GM23338 (cell line): ENCODE measurements around the gene MRPS18B.

Source experiments
- CREB1 ChIP-seq: fragments of 250-450 bp; sonication (Bioruptor Pico); IDR thresholded peaks from 2 replicates; pipeline ENCODE4 v1.5.0; 2020; ENCODE audit warnings: low read depth, mild to moderate bottlenecking, moderate library complexity
- EZH2 ChIP-seq: fragments of 200-600 bp; sonication (generic); IDR thresholded peaks from one replicate; pipeline ENCODE4 v1.8.0; 2017; ENCODE audit warnings: antibody characterized with exemption, mild to moderate bottlenecking, low read depth; ENCODE audit not compliant: unreplicated experiment
- EZH2phosphoT487 ChIP-seq: fragments of 200-600 bp; sonication (generic); IDR thresholded peaks from one replicate; pipeline ENCODE4 v1.8.1; 2018; ENCODE audit warnings: antibody characterized with exemption; ENCODE audit not compliant: unreplicated experiment
- JUNB ChIP-seq: IDR thresholded peaks from one replicate; pipeline ENCODE4 v1.6.1; 2016; ENCODE audit warnings: antibody characterized with exemption; ENCODE audit not compliant: unreplicated experiment
- NANOG ChIP-seq: IDR thresholded peaks from 2 replicates; pipeline ENCODE4 v1.6.1; 2016; ENCODE audit warnings: antibody characterized with exemption, borderline replicate concordance
- POLR2AphosphoS5 ChIP-seq: IDR thresholded peaks from 2 replicates; pipeline ENCODE4 v1.6.1; 2016; ENCODE audit warnings: antibody characterized with exemption, low read depth
- STAT1 ChIP-seq: IDR thresholded peaks from one replicate; pipeline ENCODE4 v1.6.1; 2016; ENCODE audit warnings: antibody characterized with exemption; ENCODE audit not compliant: unreplicated experiment
- ZNF114 ChIP-seq: fragments of 250-450 bp; sonication (Bioruptor Pico); IDR thresholded peaks from 2 replicates; pipeline ENCODE4 v1.5.0; 2020; ENCODE audit warnings: mild to moderate bottlenecking, moderate library complexity
- ZNF331 ChIP-seq: fragments of 250-450 bp; sonication (Bioruptor Pico); IDR thresholded peaks from 2 replicates; pipeline ENCODE4 v1.5.0; 2020; ENCODE audit warnings: low read depth, mild to moderate bottlenecking, moderate library complexity
- TF ChIP-seq, protein P1 (sequence below): IDR thresholded peaks from one replicate; pipeline ENCODE4 v1.6.1; 2018; ENCODE audit warnings: antibody characterized with exemption; ENCODE audit not compliant: unreplicated experiment
- TF ChIP-seq, protein P2 (sequence below), 2 experiments: fragments of 200-600 bp in 1 of 2; sonication (generic) in 1 of 2; conservative IDR thresholded peaks; 2 replicates each; pipeline versions ENCODE4 v1.5.1 to v1.6.1; 2016 to 2017; ENCODE audit warnings: antibody characterized with exemption in 2 of 2, low read depth in 2 of 2, mild to moderate bottlenecking in 2 of 2, moderate library complexity in 1 of 2
- TF ChIP-seq, protein P3 (sequence below): IDR thresholded peaks from 2 replicates; pipeline ENCODE4 v1.6.1; 2016; ENCODE audit warnings: antibody characterized with exemption
- TF ChIP-seq, protein P4 (sequence below): fragments of 250-450 bp; sonication (Bioruptor Pico); IDR thresholded peaks from 2 replicates; pipeline ENCODE4 v1.5.0; 2020; ENCODE audit warnings: mild to moderate bottlenecking, moderate library complexity

DNA sequence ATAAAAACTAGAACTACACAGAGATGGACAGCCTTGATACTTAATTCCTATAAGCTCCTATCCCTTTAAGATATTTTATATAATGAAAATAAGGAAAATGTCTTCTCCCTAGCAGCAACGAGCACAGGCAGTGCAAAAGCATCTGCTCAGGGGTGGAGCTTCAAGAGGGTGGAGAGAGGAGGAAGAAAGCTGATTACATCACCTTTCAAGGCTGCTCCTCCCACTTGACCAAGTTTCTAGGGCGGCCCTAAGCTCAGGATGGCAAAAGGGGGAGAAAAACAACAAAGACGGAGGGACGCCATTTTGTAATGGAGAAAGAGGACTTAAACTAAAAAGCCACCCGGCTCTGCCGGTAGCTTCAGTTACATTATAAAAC, 2.8 kb upstream of the MRPS18B start:
- TF ChIP-seq, protein P1, sequence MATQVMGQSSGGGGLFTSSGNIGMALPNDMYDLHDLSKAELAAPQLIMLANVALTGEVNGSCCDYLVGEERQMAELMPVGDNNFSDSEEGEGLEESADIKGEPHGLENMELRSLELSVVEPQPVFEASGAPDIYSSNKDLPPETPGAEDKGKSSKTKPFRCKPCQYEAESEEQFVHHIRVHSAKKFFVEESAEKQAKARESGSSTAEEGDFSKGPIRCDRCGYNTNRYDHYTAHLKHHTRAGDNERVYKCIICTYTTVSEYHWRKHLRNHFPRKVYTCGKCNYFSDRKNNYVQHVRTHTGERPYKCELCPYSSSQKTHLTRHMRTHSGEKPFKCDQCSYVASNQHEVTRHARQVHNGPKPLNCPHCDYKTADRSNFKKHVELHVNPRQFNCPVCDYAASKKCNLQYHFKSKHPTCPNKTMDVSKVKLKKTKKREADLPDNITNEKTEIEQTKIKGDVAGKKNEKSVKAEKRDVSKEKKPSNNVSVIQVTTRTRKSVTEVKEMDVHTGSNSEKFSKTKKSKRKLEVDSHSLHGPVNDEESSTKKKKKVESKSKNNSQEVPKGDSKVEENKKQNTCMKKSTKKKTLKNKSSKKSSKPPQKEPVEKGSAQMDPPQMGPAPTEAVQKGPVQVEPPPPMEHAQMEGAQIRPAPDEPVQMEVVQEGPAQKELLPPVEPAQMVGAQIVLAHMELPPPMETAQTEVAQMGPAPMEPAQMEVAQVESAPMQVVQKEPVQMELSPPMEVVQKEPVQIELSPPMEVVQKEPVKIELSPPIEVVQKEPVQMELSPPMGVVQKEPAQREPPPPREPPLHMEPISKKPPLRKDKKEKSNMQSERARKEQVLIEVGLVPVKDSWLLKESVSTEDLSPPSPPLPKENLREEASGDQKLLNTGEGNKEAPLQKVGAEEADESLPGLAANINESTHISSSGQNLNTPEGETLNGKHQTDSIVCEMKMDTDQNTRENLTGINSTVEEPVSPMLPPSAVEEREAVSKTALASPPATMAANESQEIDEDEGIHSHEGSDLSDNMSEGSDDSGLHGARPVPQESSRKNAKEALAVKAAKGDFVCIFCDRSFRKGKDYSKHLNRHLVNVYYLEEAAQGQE: no peak
- TF ChIP-seq, protein P2, sequence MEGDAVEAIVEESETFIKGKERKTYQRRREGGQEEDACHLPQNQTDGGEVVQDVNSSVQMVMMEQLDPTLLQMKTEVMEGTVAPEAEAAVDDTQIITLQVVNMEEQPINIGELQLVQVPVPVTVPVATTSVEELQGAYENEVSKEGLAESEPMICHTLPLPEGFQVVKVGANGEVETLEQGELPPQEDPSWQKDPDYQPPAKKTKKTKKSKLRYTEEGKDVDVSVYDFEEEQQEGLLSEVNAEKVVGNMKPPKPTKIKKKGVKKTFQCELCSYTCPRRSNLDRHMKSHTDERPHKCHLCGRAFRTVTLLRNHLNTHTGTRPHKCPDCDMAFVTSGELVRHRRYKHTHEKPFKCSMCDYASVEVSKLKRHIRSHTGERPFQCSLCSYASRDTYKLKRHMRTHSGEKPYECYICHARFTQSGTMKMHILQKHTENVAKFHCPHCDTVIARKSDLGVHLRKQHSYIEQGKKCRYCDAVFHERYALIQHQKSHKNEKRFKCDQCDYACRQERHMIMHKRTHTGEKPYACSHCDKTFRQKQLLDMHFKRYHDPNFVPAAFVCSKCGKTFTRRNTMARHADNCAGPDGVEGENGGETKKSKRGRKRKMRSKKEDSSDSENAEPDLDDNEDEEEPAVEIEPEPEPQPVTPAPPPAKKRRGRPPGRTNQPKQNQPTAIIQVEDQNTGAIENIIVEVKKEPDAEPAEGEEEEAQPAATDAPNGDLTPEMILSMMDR (conservative IDR thresholded peaks at IDR 0.05; ENCODE audit: low read depth in 2 of 2): no peak
- no peak for TF ChIP-seq EZH2
- no peak for TF ChIP-seq EZH2phosphoT487
- TF ChIP-seq, protein P3, sequence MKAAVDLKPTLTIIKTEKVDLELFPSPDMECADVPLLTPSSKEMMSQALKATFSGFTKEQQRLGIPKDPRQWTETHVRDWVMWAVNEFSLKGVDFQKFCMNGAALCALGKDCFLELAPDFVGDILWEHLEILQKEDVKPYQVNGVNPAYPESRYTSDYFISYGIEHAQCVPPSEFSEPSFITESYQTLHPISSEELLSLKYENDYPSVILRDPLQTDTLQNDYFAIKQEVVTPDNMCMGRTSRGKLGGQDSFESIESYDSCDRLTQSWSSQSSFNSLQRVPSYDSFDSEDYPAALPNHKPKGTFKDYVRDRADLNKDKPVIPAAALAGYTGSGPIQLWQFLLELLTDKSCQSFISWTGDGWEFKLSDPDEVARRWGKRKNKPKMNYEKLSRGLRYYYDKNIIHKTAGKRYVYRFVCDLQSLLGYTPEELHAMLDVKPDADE: no peak
- TF ChIP-seq POLR2AphosphoS5: peak; percentile 49; the same call in 1 of the 2 replicates
- TF ChIP-seq CREB1: no peak; the same call in 1 of the 2 replicates
- no peak for TF ChIP-seq STAT1
- TF ChIP-seq NANOG: no peak
- TF ChIP-seq JUNB: no peak
- TF ChIP-seq, protein P4, sequence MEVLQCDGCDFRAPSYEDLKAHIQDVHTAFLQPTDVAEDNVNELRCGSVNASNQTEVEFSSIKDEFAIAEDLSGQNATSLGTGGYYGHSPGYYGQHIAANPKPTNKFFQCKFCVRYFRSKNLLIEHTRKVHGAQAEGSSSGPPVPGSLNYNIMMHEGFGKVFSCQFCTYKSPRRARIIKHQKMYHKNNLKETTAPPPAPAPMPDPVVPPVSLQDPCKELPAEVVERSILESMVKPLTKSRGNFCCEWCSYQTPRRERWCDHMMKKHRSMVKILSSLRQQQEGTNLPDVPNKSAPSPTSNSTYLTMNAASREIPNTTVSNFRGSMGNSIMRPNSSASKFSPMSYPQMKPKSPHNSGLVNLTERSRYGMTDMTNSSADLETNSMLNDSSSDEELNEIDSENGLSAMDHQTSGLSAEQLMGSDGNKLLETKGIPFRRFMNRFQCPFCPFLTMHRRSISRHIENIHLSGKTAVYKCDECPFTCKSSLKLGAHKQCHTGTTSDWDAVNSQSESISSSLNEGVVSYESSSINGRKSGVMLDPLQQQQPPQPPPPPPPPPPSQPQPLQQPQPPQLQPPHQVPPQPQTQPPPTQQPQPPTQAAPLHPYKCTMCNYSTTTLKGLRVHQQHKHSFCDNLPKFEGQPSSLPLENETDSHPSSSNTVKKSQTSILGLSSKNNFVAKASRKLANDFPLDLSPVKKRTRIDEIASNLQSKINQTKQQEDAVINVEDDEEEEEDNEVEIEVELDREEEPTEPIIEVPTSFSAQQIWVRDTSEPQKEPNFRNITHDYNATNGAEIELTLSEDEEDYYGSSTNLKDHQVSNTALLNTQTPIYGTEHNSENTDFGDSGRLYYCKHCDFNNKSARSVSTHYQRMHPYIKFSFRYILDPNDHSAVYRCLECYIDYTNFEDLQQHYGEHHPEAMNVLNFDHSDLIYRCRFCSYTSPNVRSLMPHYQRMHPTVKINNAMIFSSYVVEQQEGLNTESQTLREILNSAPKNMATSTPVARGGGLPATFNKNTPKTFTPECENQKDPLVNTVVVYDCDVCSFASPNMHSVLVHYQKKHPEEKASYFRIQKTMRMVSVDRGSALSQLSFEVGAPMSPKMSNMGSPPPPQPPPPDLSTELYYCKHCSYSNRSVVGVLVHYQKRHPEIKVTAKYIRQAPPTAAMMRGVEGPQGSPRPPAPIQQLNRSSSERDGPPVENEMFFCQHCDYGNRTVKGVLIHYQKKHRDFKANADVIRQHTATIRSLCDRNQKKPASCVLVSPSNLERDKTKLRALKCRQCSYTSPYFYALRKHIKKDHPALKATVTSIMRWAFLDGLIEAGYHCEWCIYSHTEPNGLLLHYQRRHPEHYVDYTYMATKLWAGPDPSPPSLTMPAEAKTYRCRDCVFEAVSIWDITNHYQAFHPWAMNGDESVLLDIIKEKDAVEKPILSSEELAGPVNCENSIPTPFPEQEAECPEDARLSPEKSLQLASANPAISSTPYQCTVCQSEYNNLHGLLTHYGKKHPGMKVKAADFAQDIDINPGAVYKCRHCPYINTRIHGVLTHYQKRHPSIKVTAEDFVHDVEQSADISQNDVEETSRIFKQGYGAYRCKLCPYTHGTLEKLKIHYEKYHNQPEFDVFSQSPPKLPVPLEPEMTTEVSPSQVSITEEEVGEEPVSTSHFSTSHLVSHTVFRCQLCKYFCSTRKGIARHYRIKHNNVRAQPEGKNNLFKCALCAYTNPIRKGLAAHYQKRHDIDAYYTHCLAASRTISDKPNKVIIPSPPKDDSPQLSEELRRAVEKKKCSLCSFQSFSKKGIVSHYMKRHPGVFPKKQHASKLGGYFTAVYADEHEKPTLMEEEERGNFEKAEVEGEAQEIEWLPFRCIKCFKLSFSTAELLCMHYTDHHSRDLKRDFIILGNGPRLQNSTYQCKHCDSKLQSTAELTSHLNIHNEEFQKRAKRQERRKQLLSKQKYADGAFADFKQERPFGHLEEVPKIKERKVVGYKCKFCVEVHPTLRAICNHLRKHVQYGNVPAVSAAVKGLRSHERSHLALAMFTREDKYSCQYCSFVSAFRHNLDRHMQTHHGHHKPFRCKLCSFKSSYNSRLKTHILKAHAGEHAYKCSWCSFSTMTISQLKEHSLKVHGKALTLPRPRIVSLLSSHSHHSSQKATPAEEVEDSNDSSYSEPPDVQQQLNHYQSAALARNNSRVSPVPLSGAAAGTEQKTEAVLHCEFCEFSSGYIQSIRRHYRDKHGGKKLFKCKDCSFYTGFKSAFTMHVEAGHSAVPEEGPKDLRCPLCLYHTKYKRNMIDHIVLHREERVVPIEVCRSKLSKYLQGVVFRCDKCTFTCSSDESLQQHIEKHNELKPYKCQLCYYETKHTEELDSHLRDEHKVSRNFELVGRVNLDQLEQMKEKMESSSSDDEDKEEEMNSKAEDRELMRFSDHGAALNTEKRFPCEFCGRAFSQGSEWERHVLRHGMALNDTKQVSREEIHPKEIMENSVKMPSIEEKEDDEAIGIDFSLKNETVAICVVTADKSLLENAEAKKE: no peak
- no peak for TF ChIP-seq ZNF114
- TF ChIP-seq ZNF331 (CRISPR knock-in tag): no peak
